DOHH2 (cell line): ENCODE data around the gene DYNC2H1.

ENCODE experiments used
- H3F3A ChIP-seq: fragments of 200-600 bp; sonication (generic), shearing (Covaris generic); 2 replicates; pipeline ENCODE4 v1.6.0; 2016; ENCODE audit warnings: antibody characterized with exemption, mild to moderate bottlenecking; ENCODE audit not compliant: control insufficient read depth, insufficient read depth
- H3K27ac ChIP-seq: fragments of 200-600 bp; sonication (generic); 2 replicates; pipeline ENCODE4 v1.5.1; 2014; ENCODE audit warnings: low read depth, mild to moderate bottlenecking, low read length, moderate library complexity
- H3K27me3 ChIP-seq: fragments of 200-600 bp; sonication (generic); 2 replicates; pipeline ENCODE4 v1.6.1; 2014; ENCODE audit warnings: mild to moderate bottlenecking, low read length, mixed read lengths; ENCODE audit not compliant: control insufficient read depth
- H3K36me3 ChIP-seq: fragments of 200-600 bp; sonication (generic); 2 replicates; pipeline ENCODE4 v1.6.1; 2014; ENCODE audit warnings: mild to moderate bottlenecking, low read length, moderate library complexity, mixed read lengths; ENCODE audit not compliant: control insufficient read depth
- H3K4me1 ChIP-seq: fragments of 200-600 bp; sonication (generic); 2 replicates; pipeline ENCODE4 v1.6.1; 2014; ENCODE audit warnings: mild to moderate bottlenecking, low read length, mixed read lengths; ENCODE audit not compliant: control insufficient read depth
- H3K4me2 ChIP-seq: fragments of 200-600 bp; sonication (generic); 2 replicates; pipeline ENCODE4 v1.6.0; 2014; ENCODE audit warnings: mild to moderate bottlenecking, low read length, moderate library complexity
- H3K4me3 ChIP-seq: fragments of 200-600 bp; sonication (generic); 2 replicates; pipeline ENCODE4 v1.5.1; 2014; ENCODE audit warnings: mild to moderate bottlenecking, low read length, mixed read lengths
- H3K79me2 ChIP-seq: fragments of 200-600 bp; sonication (generic); 2 replicates; pipeline ENCODE4 v1.6.1; 2014; ENCODE audit warnings: mild to moderate bottlenecking, low read length, mixed read lengths; ENCODE audit not compliant: control insufficient read depth
- H3K9me2 ChIP-seq: fragments of 200-600 bp; sonication (generic); replicated peaks from 2 replicates; pipeline ENCODE4 v1.6.1; 2014; ENCODE audit warnings: mild to moderate bottlenecking, low read length, mixed read lengths; ENCODE audit not compliant: control insufficient read depth
- H3K9me3 ChIP-seq: fragments of 200-600 bp; sonication (generic); 2 replicates; pipeline ENCODE4 v1.6.1; 2014; ENCODE audit warnings: antibody characterized with exemption, low read length, mixed read lengths; ENCODE audit not compliant: control insufficient read depth, insufficient read depth
- H4K20me1 ChIP-seq: fragments of 200-600 bp; sonication (generic); 2 replicates; pipeline ENCODE4 v1.6.0; 2014; ENCODE audit warnings: low read depth, mild to moderate bottlenecking, antibody characterized with exemption, low read length, moderate library complexity; ENCODE audit not compliant: control insufficient read depth, insufficient read depth
- CTCF ChIP-seq: fragments of 200-600 bp; sonication (generic); IDR thresholded peaks from one replicate; pipeline ENCODE4 v1.5.1; 2014; ENCODE audit warnings: antibody characterized with exemption, mild to moderate bottlenecking, low read depth, low read length; ENCODE audit not compliant: poor library complexity, severe bottlenecking
- EZH2phosphoT487 ChIP-seq: fragments of 200-600 bp; sonication (generic); IDR thresholded peaks from 2 replicates; pipeline ENCODE4 v1.6.1; 2017; ENCODE audit warnings: borderline replicate concordance, mild to moderate bottlenecking, antibody characterized with exemption, low read length, moderate library complexity, mixed read lengths

Gene DYNC2H1

GRCh38 chr11:103359216-103359615 is 250.0 kb downstream of the DYNC2H1 start:
- Histone ChIP-seq H3K4me3 (no peak overlapping the region), H3K4me1 (no peaks in the 10 kb centered on the region)
- no peak for TF ChIP-seq EZH2phosphoT487
- no peak for TF ChIP-seq CTCF

GRCh38 chr11:103364687-103365086 is 255.5 kb downstream of the DYNC2H1 start:
- no peaks in the 10 kb centered on the region for H3K36me3 ChIP-seq
- no peak overlapping the region for H3K4me2 ChIP-seq
- no peaks in the 10 kb centered on the region for H3K27me3 ChIP-seq
- no peak overlapping the region for H3K27ac ChIP-seq
- H4K20me1 ChIP-seq: no peaks in the 10 kb centered on the region
- no peak for TF ChIP-seq EZH2phosphoT487
- no peak for TF ChIP-seq CTCF
- no peaks in the 10 kb centered on the region for H3F3A ChIP-seq
- no peaks in the 10 kb centered on the region for H3K79me2 ChIP-seq
- no peaks in the 10 kb centered on the region for H3K4me1 ChIP-seq
- H3K9me3 ChIP-seq: no peaks in the 10 kb centered on the region
- H3K4me3 ChIP-seq: no peak overlapping the region
- H3K9me2 ChIP-seq: no peaks in the 10 kb centered on the region

More at GRCh38 chr11:103359216-103359615, 250.0 kb downstream of the DYNC2H1 start:
- no peak overlapping the region for H3K27ac ChIP-seq
- H4K20me1 ChIP-seq: no peaks in the 10 kb centered on the region
- H3K79me2 ChIP-seq: no peaks in the 10 kb centered on the region
- H3K36me3 ChIP-seq: no peaks in the 10 kb centered on the region
- no peaks in the 10 kb centered on the region for H3K9me3 ChIP-seq
- no peaks in the 10 kb centered on the region for H3K9me2 ChIP-seq
- no peaks in the 10 kb centered on the region for H3F3A ChIP-seq
- no peak overlapping the region for H3K4me2 ChIP-seq
- H3K27me3 ChIP-seq: no peaks in the 10 kb centered on the region

GRCh38 chr11:103367650-103368049 is 258.4 kb downstream of the DYNC2H1 start:
- Histone ChIP-seq H4K20me1 (no peaks in the 10 kb centered on the region), H3K9me3 (no peaks in the 10 kb centered on the region), H3K9me2 (no peaks in the 10 kb centered on the region), H3K4me3 (no peak overlapping the region), H3K36me3 (no peaks in the 10 kb centered on the region), H3K79me2 (no peaks in the 10 kb centered on the region), H3K27ac (no peak overlapping the region), H3K4me1 (no peaks in the 10 kb centered on the region), H3K4me2 (no peak overlapping the region), H3F3A (no peaks in the 10 kb centered on the region), H3K27me3 (no peaks in the 10 kb centered on the region)
- no peak for TF ChIP-seq CTCF
- no peak for TF ChIP-seq EZH2phosphoT487

GRCh38 chr11:103368145-103368544 is 258.9 kb downstream of the DYNC2H1 start:
- H3K4me1 ChIP-seq: no peaks in the 10 kb centered on the region
- no peaks in the 10 kb centered on the region for H3K27me3 ChIP-seq
- no peaks in the 10 kb centered on the region for H3F3A ChIP-seq
- no peak overlapping the region for H3K4me2 ChIP-seq
- H3K27ac ChIP-seq: no peak overlapping the region
- no peaks in the 10 kb centered on the region for H3K79me2 ChIP-seq
- H4K20me1 ChIP-seq: no peaks in the 10 kb centered on the region
- no peaks in the 10 kb centered on the region for H3K9me3 ChIP-seq
- H3K36me3 ChIP-seq: no peaks in the 10 kb centered on the region
- no peak for TF ChIP-seq EZH2phosphoT487
- no peak for TF ChIP-seq CTCF
- no peaks in the 10 kb centered on the region for H3K9me2 ChIP-seq
- H3K4me3 ChIP-seq: no peak overlapping the region
